NCI-H1930 (cell line): ENCODE results near the gene UNC5C.

ENCODE experiments used
- DNase-seq, 2 experiments: peaks; one replicate each; lab custom pipeline; 2025; lab: John Stamatoyannopoulos, UW

Gene UNC5C

GRCh38 chr4:95265814-95266740, 282.7 kb downstream of the UNC5C start:
- no peak for DNase-seq

GRCh38 chr4:95264843-95265242, 283.9 kb downstream of the UNC5C start:
- DNase-seq, result no peak

DNA sequence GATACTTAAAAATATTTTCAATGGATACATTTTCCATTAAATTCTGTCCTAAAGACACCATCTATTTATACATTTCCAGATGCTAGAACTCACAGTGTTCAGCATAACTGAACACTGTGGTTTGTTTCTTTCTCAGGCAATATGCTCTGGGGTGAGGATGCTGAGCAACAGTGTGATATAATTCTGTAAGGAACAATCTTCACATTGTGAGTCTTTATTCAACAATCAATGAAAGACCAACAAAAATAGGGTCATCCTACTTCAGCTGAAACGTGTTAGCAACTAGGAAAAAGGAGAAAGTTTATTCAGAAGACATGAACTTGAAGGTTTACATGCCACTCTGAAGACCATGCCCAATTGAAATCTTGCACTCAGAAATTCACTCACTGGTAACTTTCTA, 284.8 kb downstream of the UNC5C start:
- DNase-seq, result no peak

- no peak for DNase-seq
Measured at GRCh38 chr4:95263391-95263790, 285.4 kb downstream of the UNC5C start.

DNA sequence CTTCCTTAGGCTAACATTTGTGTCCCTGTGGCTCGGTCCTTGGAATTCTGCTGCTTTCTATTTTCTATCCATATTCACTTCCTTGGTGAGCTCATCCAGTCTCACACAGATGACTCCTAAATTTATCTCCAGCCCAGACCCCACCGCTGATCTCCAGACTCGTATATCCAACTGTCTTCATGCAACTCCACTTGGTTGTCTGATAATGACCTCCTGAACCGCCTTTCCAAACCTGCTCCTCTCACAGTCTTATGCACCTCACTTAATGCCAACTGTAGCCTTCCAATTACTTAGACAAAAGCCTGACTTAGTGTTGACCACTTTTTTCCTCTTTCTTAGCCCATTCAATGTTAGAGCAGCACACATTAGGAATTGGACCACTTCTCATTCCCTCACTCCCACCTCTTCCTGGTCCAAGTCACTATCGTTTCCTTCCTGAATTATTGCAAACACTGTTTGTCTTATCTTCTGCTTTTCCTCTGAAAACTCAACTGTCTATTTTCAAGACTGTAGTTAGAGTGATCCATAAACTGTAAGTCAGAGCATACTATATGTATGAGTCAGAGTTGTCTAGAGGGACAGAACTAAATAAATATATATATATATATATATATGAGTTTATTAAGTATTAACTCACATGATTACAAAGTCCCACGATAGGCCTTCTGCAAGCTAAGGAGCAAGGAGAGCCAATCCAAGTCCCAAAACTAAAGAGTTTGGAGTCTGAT, 292.5 kb downstream of the UNC5C start:
- no peak for DNase-seq

DNA sequence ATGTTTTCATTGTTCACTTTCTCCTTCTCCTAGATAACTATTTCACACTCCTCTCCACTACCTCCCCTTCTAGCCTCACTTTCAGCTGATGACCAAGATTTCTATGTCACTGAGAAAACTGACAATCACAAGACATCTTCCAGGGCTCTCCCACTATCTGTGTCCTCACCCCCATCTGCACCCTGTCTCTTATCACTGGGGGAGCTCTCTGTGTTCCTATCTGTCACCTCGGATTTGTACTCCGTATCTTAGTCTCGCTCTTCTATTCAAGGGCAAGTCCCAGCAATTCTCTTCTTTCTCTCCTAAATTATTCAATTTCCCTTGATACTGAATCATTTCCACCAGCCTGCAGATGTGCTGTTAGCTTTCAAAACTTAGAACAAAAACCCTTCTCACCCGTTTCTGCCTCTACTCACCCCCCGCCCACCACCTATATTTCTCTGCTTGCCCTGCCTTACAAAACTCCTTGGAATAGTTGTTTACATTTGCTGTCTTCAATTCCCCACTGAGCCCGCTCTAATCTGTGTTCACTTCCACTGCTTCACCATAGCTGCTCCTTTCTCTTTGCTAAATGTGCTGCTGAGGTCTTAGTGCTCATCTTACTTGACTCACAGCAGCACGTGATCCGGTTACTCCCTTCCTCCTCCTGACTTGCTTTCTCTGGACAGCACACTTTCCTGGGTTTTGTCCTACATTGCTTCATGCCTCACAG, 293.2 kb downstream of the UNC5C start:
- no peak for DNase-seq

DNA sequence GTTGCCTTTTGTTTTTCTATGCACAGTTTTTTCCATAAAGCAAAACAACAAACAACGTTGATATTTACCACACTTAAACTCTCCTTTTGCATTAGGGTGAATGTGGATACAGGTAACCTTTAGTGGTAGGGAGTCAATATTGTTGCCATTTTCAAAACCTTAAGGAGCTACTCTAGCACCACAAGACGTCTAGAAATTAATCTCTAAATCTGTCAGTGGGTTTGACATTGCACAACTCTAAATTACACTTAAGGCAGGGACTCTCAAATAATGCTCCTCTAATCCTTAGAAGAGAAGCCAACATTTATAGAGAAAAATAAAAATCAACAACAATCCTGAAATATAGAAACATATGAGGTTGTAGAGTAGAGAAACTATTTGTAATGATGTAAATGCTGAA, 297.2 kb downstream of the UNC5C start:
- no peak for DNase-seq

DNA sequence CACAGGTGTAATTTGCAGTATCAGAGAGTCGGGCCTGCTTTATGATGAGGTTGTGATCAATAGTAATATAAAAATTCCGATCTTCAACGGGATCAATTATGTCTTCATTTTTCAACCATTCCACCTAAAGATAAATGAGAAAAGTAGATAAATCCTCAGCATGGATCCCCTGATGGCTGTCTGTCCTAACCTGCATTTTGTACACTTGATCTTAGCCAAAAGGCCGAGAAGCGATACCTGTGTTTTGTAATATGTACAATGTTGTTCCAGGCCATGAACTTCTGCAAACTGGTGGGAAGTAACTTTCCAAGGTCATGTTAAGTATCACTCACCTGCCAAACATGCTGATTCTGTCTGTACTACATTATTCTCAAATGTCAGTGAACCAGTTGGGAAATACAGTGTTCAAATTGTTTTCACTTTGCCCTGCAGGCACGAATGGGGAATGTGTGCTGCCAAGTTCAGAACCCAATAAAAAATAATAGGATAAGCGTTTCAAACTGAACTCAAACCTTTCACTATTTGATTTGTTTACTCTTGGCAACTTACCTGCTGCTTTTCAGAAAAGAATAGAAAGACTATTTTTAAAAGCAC, 298.1 kb downstream of the UNC5C start:
- no peak for DNase-seq

DNA sequence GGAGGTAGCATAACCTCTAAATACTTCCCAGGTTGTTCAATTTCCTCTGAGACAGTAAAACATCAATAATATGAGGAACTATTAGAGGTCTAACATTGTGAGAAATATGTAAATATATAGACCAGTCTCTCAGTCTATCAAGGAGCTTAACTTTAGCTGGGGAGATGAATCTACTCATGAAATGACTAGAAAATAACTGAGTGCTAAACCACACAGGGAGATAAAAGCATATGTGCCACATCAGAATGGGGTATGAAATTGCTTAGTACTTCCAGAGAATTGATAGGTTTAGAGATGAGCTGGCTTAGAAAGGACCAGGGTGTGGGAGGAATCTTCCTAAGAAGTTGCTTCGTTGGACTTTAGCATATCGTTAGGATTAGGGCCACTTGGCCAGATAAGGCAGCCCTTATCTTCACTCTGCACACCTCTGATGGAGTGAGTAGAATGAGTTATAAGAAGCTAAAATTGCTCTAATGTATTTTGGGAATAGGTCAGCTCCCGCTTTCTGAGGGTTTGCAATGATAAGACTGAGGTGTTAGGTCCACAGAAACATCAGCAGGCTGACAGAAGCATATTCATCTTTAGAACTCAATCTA, 299.2 kb downstream of the UNC5C start:
- no peak for DNase-seq

GRCh38 chr4:95248720-95249425, 299.9 kb downstream of the UNC5C start:
- peak in 1 of 2 experiments; percentile 7 for DNase-seq

- no peak for DNase-seq
Measured at GRCh38 chr4:95243892-95244291, 304.9 kb downstream of the UNC5C start.

GRCh38 chr4:95238554-95238953, 310.2 kb downstream of the UNC5C start:
- DNase-seq, result no peak

DNA sequence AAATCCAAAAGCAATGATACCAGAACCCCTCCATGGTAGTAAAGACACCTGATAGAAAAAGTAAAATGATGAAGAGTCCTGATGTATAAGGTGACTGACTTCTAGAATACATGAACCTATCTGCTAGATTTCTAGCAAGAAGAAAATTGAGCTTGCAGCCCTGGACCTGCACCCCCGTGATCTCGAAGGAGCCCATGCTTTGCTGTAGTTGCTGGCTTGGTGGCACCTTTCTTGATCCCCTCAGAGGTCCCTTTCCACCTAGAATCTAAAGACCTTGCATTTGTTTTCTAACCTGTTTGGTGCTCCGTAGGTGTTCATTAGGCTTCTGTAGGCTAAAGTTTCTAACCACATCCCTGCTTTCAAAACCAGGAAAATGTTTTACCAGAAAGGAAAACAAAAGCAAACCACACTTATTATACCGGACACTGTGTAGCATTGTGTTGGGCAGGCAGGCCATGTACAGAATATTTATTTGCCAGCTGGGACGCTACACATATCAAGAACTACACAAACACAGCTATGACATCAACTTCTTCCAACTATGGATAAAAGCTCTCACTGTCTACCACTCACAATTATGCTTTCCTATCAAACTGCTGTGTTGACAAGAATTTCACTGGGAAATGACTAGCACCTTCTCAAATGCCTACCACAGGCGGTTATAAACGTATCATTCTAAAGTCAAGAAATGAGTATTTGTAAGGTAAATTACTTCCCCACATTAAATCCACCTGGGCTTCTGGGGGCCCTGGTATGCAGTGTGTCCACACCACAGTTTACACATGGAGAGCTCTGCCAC, 316.2 kb downstream of the UNC5C start:
- DNase-seq, result no peak

GRCh38 chr4:95231681-95232080, 317.1 kb downstream of the UNC5C start:
- no peak for DNase-seq

DNA sequence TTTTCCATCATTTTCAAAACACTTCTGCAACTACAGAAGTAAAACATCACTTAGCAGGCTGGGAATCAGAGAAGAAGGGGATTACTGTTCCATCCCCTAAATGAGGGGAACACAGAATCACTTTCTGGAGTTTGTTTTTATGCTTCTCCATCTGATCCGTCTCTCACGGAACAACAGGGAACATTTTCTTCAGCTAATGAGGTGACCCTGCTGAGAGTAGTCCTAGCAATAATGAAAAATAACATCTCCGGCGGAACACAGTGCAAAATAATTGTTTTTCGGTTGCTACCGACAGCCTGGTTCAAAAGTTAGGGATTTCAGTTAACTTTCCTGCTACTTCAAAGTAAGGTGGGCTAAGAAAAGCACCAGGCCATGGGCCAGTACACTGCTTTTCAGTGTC, 322.9 kb downstream of the UNC5C start:
- DNase-seq, result no peak

- DNase-seq, result no peak
Measured at GRCh38 chr4:95224402-95224801, 324.4 kb downstream of the UNC5C start.

GRCh38 chr4:95220205-95221175, 328.3 kb downstream of the UNC5C start:
- DNase-seq, result no peak

DNA sequence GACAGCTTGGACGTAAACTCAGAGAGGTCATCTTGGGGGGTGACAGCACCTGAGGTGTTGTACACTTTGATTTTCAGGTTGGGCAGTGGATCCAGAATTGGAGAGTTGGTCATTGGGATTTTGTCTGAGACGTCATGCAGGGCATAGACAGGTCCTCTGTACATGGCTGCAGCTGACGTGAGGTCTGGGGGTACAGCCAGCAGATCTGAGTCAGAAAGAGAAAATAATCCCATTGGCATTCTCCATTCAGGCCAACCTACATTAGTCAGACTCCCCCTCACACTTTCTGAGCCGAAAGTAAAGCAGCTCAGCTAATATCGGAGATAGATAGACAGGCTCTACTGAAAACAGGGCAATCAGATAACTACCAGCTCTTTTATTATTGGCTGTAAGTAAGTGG, 329.7 kb downstream of the UNC5C start:
- DNase-seq, result no peak

DNA sequence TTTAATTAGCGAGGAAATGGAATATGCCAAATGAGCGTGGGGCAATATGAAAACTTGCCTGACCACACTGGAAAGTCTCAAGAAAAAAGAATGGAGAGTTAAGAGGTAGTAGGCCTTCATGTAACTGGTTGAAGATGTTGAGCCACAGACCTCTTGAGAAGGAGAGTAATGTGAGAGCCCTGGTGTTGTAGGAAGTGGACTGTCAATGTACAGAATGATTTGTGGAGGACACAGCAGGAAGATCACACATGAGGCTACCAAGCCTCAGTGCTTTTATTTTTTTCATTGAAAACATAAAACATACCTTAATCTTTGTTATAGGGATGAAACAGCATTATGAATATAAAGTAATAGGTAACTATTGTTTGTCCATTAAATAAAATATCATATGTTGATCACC, 331.6 kb downstream of the UNC5C start:
- DNase-seq, result no peak
